ENCODE results near the gene EFCAB5.
"Not testable (repeated sequence)": the region's sequence is repeated elsewhere in the genome, so short reads cannot be mapped to it uniquely, and the experiment has no call there.

EFCAB5 gene

GRCh38 chr17:29936724-29937123 lies 4.7 kb upstream of the EFCAB5 start:
- no peak for DNase-seq

- DNase-seq, result no peak
Observed at GRCh38 chr17:29945281-29945680, 3.8 kb downstream of the EFCAB5 start.

- DNase-seq, result no peak
Observed at GRCh38 chr17:29948448-29949215, 7.2 kb downstream of the EFCAB5 start.

GRCh38 chr17:29949696-29950095 lies 8.3 kb downstream of the EFCAB5 start:
- DNase-seq, result no peak

GRCh38 chr17:29954405-29954804 lies 13.0 kb downstream of the EFCAB5 start:
- no peak for DNase-seq

GRCh38 chr17:29956225-29956624 lies 14.8 kb downstream of the EFCAB5 start:
- no peak for DNase-seq

- not testable (repeated sequence) for DNase-seq
Observed at GRCh38 chr17:29957488-29957887, 16.1 kb downstream of the EFCAB5 start.

- DNase-seq, result no peak
Observed at GRCh38 chr17:29958947-29959657, 17.7 kb downstream of the EFCAB5 start.

GRCh38 chr17:29959658-29960337 lies 18.4 kb downstream of the EFCAB5 start:
- DNase-seq, result no peak

- DNase-seq, result no peak
Observed at GRCh38 chr17:29962656-29963055, 21.2 kb downstream of the EFCAB5 start.

- no peak for DNase-seq
Observed at GRCh38 chr17:29968271-29968670, 26.8 kb downstream of the EFCAB5 start.

- no peak for DNase-seq
Observed at GRCh38 chr17:29972277-29972676, 30.8 kb downstream of the EFCAB5 start.

- no peak for DNase-seq
Observed at GRCh38 chr17:29973005-29973404, 31.6 kb downstream of the EFCAB5 start.

- no peak for DNase-seq
Observed at GRCh38 chr17:29977836-29978235, 36.4 kb downstream of the EFCAB5 start.

GRCh38 chr17:29980261-29980660 lies 38.8 kb downstream of the EFCAB5 start:
- DNase-seq, result no peak

GRCh38 chr17:29982991-29983653 lies 41.7 kb downstream of the EFCAB5 start:
- DNase-seq, result no peak

GRCh38 chr17:29996458-29996857 lies 55.0 kb downstream of the EFCAB5 start:
- DNase-seq, result no peak

- DNase-seq, result no peak
Observed at GRCh38 chr17:30000001-30000754, 58.7 kb downstream of the EFCAB5 start.

- DNase-seq, result no peak
Observed at GRCh38 chr17:30000755-30001257, 59.4 kb downstream of the EFCAB5 start.

- no peak for DNase-seq
Observed at GRCh38 chr17:30002088-30002487, 60.7 kb downstream of the EFCAB5 start.

- DNase-seq, result no peak
Observed at GRCh38 chr17:30005709-30006320, 64.4 kb downstream of the EFCAB5 start.

- not testable (repeated sequence) for DNase-seq
Observed at GRCh38 chr17:30011934-30012333, 70.5 kb downstream of the EFCAB5 start.

Measured in stimulated activated CD4-positive, alpha-beta T cell treated with anti-CD3 and anti-CD28 coated beads, Interleukin-12 subunit alpha, Interleukin-12 subunit beta, amount 100 ng/mL, for 4 hours (primary cell).